Esophagus muscularis mucosa (tissue), 4 donors: ENCODE measurements around the gene ACTC1. TPM values are rescaled to one million over a fixed set of nuclear protein-coding genes. Genes with fewer than 3 reads are reported as not detected.

Source experiments
- DNase-seq: peaks from one replicate; pipeline ENCODE4 v3.0.0-alpha.2; 2017; ENCODE audit errors: extremely low spot score
- H3K27ac ChIP-seq, 4 donors: fragments of 200-600 bp; sonication (generic); replicated peaks in 1 of 4; 1 replicate in 3 of 4; 2 replicates in 1 of 4; pipeline ENCODE4 v1.5.1; 2016 to 2019; ENCODE audit warnings: mild to moderate bottlenecking in 1 of 4
- H3K27me3 ChIP-seq, 4 donors: fragments of 200-600 bp; sonication (generic); one replicate each; pipeline versions ENCODE4 v1.5.1 to v1.6.0; 2016 to 2019
- H3K36me3 ChIP-seq, 4 donors: fragments of 200-600 bp; sonication (generic); one replicate each; pipeline ENCODE4 v1.5.1; 2016 to 2019
- H3K4me1 ChIP-seq, 4 donors: fragments of 200-600 bp; sonication (generic); one replicate each; pipeline ENCODE4 v1.5.1; 2016 to 2019
- H3K4me3 ChIP-seq, 4 donors: fragments of 200-600 bp; sonication (generic); 1 replicate in 2 of 4; 2 replicates in 2 of 4; pipeline ENCODE4 v1.5.1; 2016 to 2019; ENCODE audit warnings: mild to moderate bottlenecking in 4 of 4, moderate library complexity in 1 of 4
- H3K9me3 ChIP-seq, 4 donors: fragments of 200-600 bp; sonication (generic); 1 replicate in 3 of 4; 2 replicates in 1 of 4; pipeline ENCODE4 v1.5.1; 2016 to 2019
- EP300 ChIP-seq: sonication (generic); formaldehyde crosslinking; IDR thresholded peaks from one replicate; pipeline ENCODE4 v1.6.1; 2017; ENCODE audit warnings: antibody characterized with exemption
- POLR2A ChIP-seq: fragments of 450-650 bp; IDR thresholded peaks from one replicate; pipeline ENCODE4 v1.6.1; 2017; ENCODE audit warnings: antibody characterized with exemption, moderate library complexity, mild to moderate bottlenecking, low read depth
- POLR2AphosphoS5 ChIP-seq, 2 donors: sonication (generic); formaldehyde crosslinking; IDR thresholded peaks; one replicate each; pipeline ENCODE4 v1.6.1; 2017; ENCODE audit warnings: antibody characterized with exemption in 2 of 2
- WGBS: methylation state at CpG from one replicate; pipeline ENCODE4 v1.1.5; 2018; 5-methylcytosine and 5-hydroxymethylcytosine counted together
- intact Hi-C: fragments of 100-400 bp; cut with DNase I; formaldehyde crosslinking; loops from one replicate; pipeline ENCODE4 v1.15.1; 2023
- total RNA-seq, 4 donors: library from RNA; depleted of rRNA; stranded (reverse); fragments of >200 nt; gene quantifications; one replicate each; pipeline versions ENCODE4 v1.1.0 to v1.2.1, GENCODE V29; 2016
- TF ChIP-seq, protein P1 (sequence below), 3 experiments: fragments of 200-600 bp in 2 of 3; fragments of 450-650 bp in 1 of 3; sonication (generic) in 2 of 3; IDR thresholded peaks; one replicate each; pipeline ENCODE4 v1.5.1; 2017 to 2019; ENCODE audit warnings: antibody characterized with exemption in 3 of 3, mild to moderate bottlenecking in 2 of 3, moderate library complexity in 1 of 3

ACTC1 gene
- total RNA-seq, 4 donors from 2014 or later, result 4.7 to 8.7 (median 7.3) TPM

DNA sequence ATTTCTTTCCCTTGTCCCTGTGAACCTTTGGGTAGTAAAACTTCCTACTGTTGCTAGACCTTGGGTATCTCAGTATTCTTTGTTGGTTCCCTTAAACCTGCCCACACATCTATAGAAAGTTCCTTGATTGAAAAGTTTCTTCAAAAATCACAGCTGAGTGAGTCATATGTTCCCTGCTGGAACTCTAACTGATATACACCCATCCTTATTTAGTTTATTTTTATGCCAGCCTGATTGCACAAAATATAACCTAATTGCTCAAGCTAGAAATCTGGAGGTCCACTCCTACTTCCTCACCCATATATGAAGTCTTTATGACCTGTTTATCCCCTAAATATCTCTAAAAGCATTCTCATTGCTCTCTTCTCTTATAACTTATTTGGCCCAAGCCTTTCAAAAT lies 26.8 kb downstream of the ACTC1 start:
- TF ChIP-seq POLR2AphosphoS5 (IDR thresholded peaks at IDR 0.05) (no peak), POLR2A (no peak), EP300 (no peak)
- TF ChIP-seq, protein P1, sequence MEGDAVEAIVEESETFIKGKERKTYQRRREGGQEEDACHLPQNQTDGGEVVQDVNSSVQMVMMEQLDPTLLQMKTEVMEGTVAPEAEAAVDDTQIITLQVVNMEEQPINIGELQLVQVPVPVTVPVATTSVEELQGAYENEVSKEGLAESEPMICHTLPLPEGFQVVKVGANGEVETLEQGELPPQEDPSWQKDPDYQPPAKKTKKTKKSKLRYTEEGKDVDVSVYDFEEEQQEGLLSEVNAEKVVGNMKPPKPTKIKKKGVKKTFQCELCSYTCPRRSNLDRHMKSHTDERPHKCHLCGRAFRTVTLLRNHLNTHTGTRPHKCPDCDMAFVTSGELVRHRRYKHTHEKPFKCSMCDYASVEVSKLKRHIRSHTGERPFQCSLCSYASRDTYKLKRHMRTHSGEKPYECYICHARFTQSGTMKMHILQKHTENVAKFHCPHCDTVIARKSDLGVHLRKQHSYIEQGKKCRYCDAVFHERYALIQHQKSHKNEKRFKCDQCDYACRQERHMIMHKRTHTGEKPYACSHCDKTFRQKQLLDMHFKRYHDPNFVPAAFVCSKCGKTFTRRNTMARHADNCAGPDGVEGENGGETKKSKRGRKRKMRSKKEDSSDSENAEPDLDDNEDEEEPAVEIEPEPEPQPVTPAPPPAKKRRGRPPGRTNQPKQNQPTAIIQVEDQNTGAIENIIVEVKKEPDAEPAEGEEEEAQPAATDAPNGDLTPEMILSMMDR (IDR thresholded peaks at IDR 0.05), result no peak
- intact Hi-C loops, result no loop called here

DNA sequence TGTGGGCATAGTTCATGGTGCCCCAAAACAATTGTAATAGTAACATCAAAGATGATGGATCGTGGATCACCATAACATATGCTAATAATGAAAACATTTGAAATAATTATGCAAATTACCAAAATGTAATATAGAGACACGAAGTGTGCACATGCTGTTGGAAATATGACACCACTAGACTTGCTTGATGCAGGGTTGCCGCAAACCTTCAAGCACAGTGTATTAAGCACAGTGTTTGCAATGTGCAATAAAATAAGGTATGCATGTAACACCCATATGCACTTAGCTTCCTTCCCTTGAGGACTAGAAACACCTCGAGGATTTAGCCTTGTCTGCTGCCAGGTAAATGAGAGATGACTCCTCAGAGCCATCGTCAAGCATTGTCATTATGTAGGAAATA lies 29.6 kb downstream of the ACTC1 start:
- H3K9me3 ChIP-seq, result no peaks in the 10 kb centered on the region
- 90% methylated on average over 5 of the region's 5 CpGs for WGBS
- TF ChIP-seq, protein P1 (IDR thresholded peaks at IDR 0.05), result no peak
- TF ChIP-seq POLR2A (no peak), POLR2AphosphoS5 (IDR thresholded peaks at IDR 0.05) (no peak), EP300 (no peak)
- no peaks in the 10 kb centered on the region for H3K4me1 ChIP-seq
- DNase-seq, result no peak
- H3K4me3 ChIP-seq, result no peak overlapping the region
- peaks cover 0 to under 1% (median 0%) of the 10 kb centered on the region in 4 donors for H3K27me3 ChIP-seq
- no peak overlapping the region for H3K27ac ChIP-seq
- no peaks in the 10 kb centered on the region for H3K36me3 ChIP-seq
- intact Hi-C loops, result no loop called here

More for the DNA sequence above, 26.8 kb downstream of the ACTC1 start:
- no peak overlapping the region for H3K4me3 ChIP-seq
- DNase-seq, result no peak
- no peaks in the 10 kb centered on the region for H3K4me1 ChIP-seq
- H3K27me3 ChIP-seq, result no peaks in the 10 kb centered on the region
- no peaks in the 10 kb centered on the region for H3K36me3 ChIP-seq
- no peak overlapping the region for H3K27ac ChIP-seq
- no peaks in the 10 kb centered on the region for H3K9me3 ChIP-seq

DNA sequence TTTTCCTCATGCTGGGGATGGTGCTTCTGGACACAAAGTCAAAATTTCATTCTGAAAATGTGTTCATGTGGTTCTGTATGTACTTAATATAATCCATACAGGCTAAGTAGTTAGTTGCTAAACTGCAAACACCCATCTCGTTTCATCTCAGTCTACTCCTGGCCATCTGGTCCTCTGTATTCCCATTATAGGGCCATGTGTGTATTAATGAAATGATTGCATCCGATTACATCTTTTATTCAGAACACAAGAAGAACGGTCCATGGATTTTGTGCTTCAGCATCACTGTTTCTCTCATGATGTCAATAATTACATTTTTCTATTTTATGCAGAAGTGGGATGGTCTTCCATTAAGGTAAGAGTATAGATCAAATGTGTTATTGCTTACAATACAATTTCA lies 34.4 kb downstream of the ACTC1 start:
- WGBS, result 64% methylated on average over 3 of the region's 3 CpGs
- H3K4me1 ChIP-seq, result no peaks in the 10 kb centered on the region
- no peaks in the 10 kb centered on the region for H3K36me3 ChIP-seq
- peaks cover 0 to 11% (median 3%) of the 10 kb centered on the region in 4 donors for H3K27me3 ChIP-seq
- no peak for DNase-seq
- no peak overlapping the region for H3K27ac ChIP-seq
- H3K9me3 ChIP-seq, result no peaks in the 10 kb centered on the region
- TF ChIP-seq EP300 (no peak), POLR2AphosphoS5 (IDR thresholded peaks at IDR 0.05) (no peak), POLR2A (no peak)
- TF ChIP-seq, protein P1 (IDR thresholded peaks at IDR 0.05), result no peak
- H3K4me3 ChIP-seq, result no peak overlapping the region
- intact Hi-C loops, result no loop called here

DNA sequence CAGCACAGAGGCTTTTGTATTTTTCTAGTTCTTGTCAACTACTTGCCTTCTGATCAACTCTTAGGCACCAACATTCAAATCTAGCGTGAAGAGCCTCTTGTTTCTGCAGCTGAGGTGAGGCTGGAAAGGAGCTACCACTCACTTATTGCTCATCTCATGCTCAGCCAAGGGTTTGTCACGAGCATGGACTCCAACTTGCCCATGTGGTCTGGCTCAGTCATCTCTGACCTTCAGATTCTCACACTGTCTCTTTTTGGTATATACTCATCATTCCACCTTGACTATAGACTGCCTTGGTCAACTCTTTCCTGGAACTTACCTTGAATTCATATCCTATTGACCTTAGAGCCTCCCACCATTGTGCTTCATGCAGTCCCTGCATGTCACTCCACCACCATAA lies 35.4 kb downstream of the ACTC1 start:
- H3K27me3 ChIP-seq, result peaks cover under 1 to 20% (median 9%) of the 10 kb centered on the region in 4 donors
- 75% methylated on average over 2 of the region's 2 CpGs for WGBS
- no peak overlapping the region for H3K27ac ChIP-seq
- H3K4me1 ChIP-seq, result peaks cover 2 to 5% (median 3%) of the 10 kb centered on the region in 4 donors
- no peak overlapping the region for H3K4me3 ChIP-seq
- H3K36me3 ChIP-seq, result no peaks in the 10 kb centered on the region
- no peak for DNase-seq
- TF ChIP-seq, protein P1 (IDR thresholded peaks at IDR 0.05), result no peak
- no peak for TF ChIP-seq EP300
- no peak for TF ChIP-seq POLR2AphosphoS5 (IDR thresholded peaks at IDR 0.05)
- no peak for TF ChIP-seq POLR2A
- H3K9me3 ChIP-seq, result no peaks in the 10 kb centered on the region
- intact Hi-C loops, result no loop called here

DNA sequence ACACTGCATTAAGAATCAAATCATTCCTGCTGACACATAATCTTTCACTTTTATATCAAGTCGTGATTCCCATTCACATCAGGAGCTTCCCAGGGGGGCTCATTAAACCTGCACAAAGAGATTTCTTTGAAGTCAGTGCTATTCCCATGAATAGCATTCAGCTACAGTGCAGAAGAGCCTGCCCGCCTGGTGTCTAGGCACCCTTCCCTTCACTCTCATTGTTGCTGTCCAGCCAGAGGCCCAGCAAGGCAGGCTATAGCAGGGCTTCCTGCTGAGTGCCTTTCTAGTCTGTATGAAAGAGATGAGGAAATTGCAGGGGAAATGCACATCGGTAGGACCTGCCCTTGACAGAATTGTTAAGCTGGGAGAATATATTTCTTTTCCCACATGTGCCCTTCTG lies 36.0 kb downstream of the ACTC1 start:
- Histone ChIP-seq H3K4me3 (no peak overlapping the region), H3K9me3 (no peaks in the 10 kb centered on the region), H3K36me3 (no peaks in the 10 kb centered on the region), H3K27ac (no peak overlapping the region), H3K4me1 (peaks cover 9 to 12% (median 10%) of the 10 kb centered on the region in 4 donors), H3K27me3 (peaks cover 5 to 27% (median 15%) of the 10 kb centered on the region in 4 donors)
- DNase-seq, result no peak
- intact Hi-C loops, result no loop called here
- TF ChIP-seq POLR2A, result no peak
- no peak for TF ChIP-seq POLR2AphosphoS5 (IDR thresholded peaks at IDR 0.05)
- TF ChIP-seq, protein P1 (IDR thresholded peaks at IDR 0.05), result no peak
- TF ChIP-seq EP300, result no peak
- WGBS, result 60% methylated on average over 3 of the region's 3 CpGs
